NT2/D1 (cell line): ENCODE data around the gene CD63.

Experiments
- DNase-seq: peaks from one replicate; pipeline ENCODE4 v3.0.0-alpha.2; 2011; ENCODE audit warnings: low read depth, low spot score
- H3K27me3 ChIP-seq: 2 replicates; pipeline ENCODE4 v1.6.0; 2011; ENCODE audit warnings: mild to moderate bottlenecking; ENCODE audit not compliant: insufficient read length, insufficient read depth
- H3K36me3 ChIP-seq: 2 replicates; pipeline ENCODE4 v1.6.1; 2011; ENCODE audit warnings: mild to moderate bottlenecking, low read length, mixed read lengths; ENCODE audit not compliant: insufficient read depth, insufficient read length
- H3K4me1 ChIP-seq: 2 replicates; pipeline ENCODE4 v1.5.1; 2011; ENCODE audit not compliant: insufficient read depth, insufficient read length
- H3K4me3 ChIP-seq: 2 replicates; pipeline ENCODE4 v1.5.1; 2011; ENCODE audit warnings: low read depth; ENCODE audit not compliant: insufficient read length
- H3K9ac ChIP-seq: 2 replicates; pipeline ENCODE4 v1.6.0; 2011; ENCODE audit warnings: low read depth; ENCODE audit not compliant: insufficient read length
- H3K9me3 ChIP-seq: 2 replicates; pipeline ENCODE4 v1.5.1; 2011; ENCODE audit warnings: mild to moderate bottlenecking, low read length; ENCODE audit not compliant: insufficient read depth
- SUZ12 ChIP-seq: IDR thresholded peaks from 2 replicates; pipeline ENCODE4 v1.6.1; 2011; ENCODE audit not compliant: insufficient read length, insufficient read depth; ENCODE audit errors: extremely low read depth
- YY1 ChIP-seq: IDR thresholded peaks from 2 replicates; pipeline ENCODE4 v1.6.1; 2011; ENCODE audit not compliant: insufficient read length, insufficient read depth
- ZNF274 ChIP-seq: IDR thresholded peaks from 2 replicates; pipeline ENCODE4 v1.6.1; 2011; ENCODE audit warnings: mild to moderate bottlenecking, low read depth, low read length

CD63 gene

DNA sequence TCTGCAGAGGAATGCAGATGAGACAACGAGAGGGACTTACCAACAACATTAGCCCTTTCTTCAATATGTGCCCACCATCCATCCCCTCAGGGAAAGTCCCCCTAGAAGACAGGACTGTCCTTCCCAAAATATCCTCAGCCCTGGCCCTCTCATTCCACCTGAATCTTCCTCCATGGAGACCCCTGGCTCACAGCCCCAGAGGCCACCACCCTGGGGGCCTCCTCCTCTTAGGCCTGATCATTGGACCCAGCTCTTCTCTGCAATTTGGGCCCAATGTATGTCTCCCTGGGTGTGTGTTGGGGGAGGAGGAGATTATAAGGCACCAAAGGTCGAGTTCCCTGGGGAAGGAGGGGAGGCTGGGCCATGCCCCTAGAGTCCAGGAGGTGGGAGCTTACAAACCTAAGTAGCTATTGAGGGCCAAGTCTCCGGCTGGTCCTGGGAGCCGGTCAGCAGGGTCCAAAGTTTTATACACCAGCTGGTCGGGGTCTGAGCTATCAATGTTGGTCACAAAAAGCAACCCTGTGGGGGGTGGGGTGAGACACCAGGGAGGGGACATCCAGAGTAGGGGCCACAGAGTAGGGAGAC lies 29.2 kb downstream of the CD63 start:
- Histone ChIP-seq H3K27me3 (no peaks in the 10 kb centered on the region), H3K9me3 (no peaks in the 10 kb centered on the region), H3K36me3 (peaks cover 44% of the 10 kb centered on the region), H3K4me1 (no peaks in the 10 kb centered on the region), H3K4me3 (no peak overlapping the region), H3K9ac (no peak overlapping the region)
- no peak for TF ChIP-seq YY1
- TF ChIP-seq SUZ12 = no peak
- TF ChIP-seq ZNF274 = no peak
- no peak for DNase-seq

GRCh38 chr12:55698965-55699364 lies 29.8 kb downstream of the CD63 start:
- no peak for DNase-seq
- H3K27me3 ChIP-seq = no peaks in the 10 kb centered on the region
- no peak overlapping the region for H3K4me3 ChIP-seq
- no peak overlapping the region for H3K9ac ChIP-seq
- no peaks in the 10 kb centered on the region for H3K9me3 ChIP-seq
- peaks cover 47% of the 10 kb centered on the region for H3K36me3 ChIP-seq
- no peaks in the 10 kb centered on the region for H3K4me1 ChIP-seq
- no peak for TF ChIP-seq ZNF274
- TF ChIP-seq YY1 = no peak
- no peak for TF ChIP-seq SUZ12

GRCh38 chr12:55698241-55698955 lies 30.4 kb downstream of the CD63 start:
- Histone ChIP-seq H3K36me3 (peaks cover 53% of the 10 kb centered on the region), H3K27me3 (no peaks in the 10 kb centered on the region), H3K9ac (no peak overlapping the region), H3K9me3 (no peaks in the 10 kb centered on the region), H3K4me3 (no peak overlapping the region), H3K4me1 (no peaks in the 10 kb centered on the region)
- TF ChIP-seq SUZ12 = no peak
- no peak for TF ChIP-seq ZNF274
- no peak for TF ChIP-seq YY1
- no peak for DNase-seq

DNA sequence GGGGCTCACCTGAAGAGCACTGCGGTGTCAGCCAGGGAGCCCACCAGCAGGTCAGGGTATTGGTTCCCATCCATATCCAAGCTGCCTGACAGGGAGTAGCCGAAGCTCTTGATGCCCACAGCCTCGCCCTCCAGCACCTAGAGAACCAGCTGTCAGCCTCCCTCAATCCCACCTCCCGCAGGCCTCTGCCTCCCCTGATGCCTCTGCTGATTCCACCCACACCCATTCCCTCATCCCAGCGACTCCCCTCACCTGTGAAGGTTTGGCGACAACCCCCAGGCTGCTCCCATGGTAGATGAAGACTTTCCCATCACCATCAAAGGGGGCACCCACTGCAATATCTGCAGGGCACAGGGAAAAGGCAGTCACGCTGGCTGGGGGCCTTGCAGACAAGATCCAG lies 31.1 kb downstream of the CD63 start:
- H3K36me3 ChIP-seq = peaks cover 54% of the 10 kb centered on the region
- no peak for TF ChIP-seq YY1
- no peak for TF ChIP-seq ZNF274
- TF ChIP-seq SUZ12 = no peak
- no peak overlapping the region for H3K4me3 ChIP-seq
- H3K4me1 ChIP-seq = no peaks in the 10 kb centered on the region
- no peaks in the 10 kb centered on the region for H3K9me3 ChIP-seq
- no peaks in the 10 kb centered on the region for H3K27me3 ChIP-seq
- H3K9ac ChIP-seq = no peak overlapping the region
- DNase-seq = no peak

DNA sequence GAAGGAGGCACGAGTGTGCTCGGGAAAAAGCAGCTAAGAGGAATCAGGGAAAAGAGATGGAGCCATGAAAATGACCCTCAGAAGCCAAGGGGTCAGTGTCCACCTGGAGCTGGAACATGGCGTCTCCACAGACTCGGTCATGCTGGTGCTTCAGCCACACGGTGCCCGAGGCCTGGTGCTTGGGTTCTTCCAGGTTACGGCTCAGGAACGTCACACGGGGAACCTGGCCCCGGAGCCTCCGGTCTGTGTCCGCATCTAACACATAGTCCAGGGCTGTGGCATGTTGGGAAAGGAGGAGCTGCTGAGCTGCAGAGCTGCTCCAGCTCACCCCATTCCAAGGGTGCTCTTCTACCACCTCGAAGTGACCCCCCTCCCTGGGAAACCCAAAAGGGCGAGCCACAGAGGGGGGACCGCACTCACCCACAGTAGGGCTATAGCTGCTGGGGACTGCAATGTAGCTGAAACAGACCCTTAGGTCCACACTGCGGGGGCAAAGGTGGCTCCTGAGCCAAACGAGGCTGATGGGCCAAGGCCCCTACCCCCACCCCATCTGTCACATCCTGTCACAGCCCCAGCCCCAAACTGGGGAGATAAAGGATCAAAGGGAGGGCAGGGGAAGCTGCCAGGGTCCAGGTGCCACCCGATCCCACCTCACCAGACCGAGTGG lies 31.9 kb downstream of the CD63 start:
- Histone ChIP-seq H3K4me1 (no peaks in the 10 kb centered on the region), H3K9ac (no peak overlapping the region), H3K4me3 (no peak overlapping the region), H3K36me3 (peaks cover 59% of the 10 kb centered on the region), H3K9me3 (no peaks in the 10 kb centered on the region), H3K27me3 (no peaks in the 10 kb centered on the region)
- TF ChIP-seq YY1 (no peak), ZNF274 (no peak), SUZ12 (no peak)
- no peak for DNase-seq

- no peaks in the 10 kb centered on the region for H3K27me3 ChIP-seq
- no peak overlapping the region for H3K9ac ChIP-seq
- no peak for DNase-seq
- no peak overlapping the region for H3K4me3 ChIP-seq
- no peaks in the 10 kb centered on the region for H3K9me3 ChIP-seq
- H3K36me3 ChIP-seq = peaks cover 62% of the 10 kb centered on the region
- TF ChIP-seq ZNF274 (no peak), SUZ12 (no peak), YY1 (no peak)
- no peaks in the 10 kb centered on the region for H3K4me1 ChIP-seq
Measured at GRCh38 chr12:55696141-55696540, 32.7 kb downstream of the CD63 start.

DNA sequence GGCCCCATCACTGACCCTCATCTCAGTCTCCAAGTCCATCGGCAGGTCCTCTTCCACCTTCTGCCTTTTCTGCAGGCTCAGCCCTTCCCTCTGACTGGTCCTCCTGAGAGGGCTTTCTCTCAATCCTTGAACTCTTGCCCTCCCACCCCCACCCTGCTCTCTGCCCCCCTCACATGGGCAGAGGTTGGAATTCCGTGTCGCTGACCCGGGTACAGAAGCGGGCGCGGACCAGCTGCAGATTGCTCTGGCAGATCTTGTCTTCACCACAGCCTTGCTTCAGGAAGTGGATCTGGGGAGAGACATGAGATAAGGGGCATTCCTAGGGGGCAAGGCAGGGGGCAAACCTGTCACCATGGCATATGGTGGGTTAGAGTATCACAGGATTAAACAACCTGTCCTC lies 33.5 kb downstream of the CD63 start:
- Histone ChIP-seq H3K36me3 (peaks cover 54% of the 10 kb centered on the region), H3K27me3 (no peaks in the 10 kb centered on the region), H3K4me1 (no peaks in the 10 kb centered on the region), H3K9me3 (no peaks in the 10 kb centered on the region), H3K4me3 (no peak overlapping the region), H3K9ac (no peak overlapping the region)
- no peak for DNase-seq
- no peak for TF ChIP-seq YY1
- TF ChIP-seq SUZ12 = no peak
- no peak for TF ChIP-seq ZNF274
